HCT116 (cell line): Measurements from ENCODE around the gene DTNBP1. TPM values are rescaled to one million over a fixed set of nuclear protein-coding genes. Genes with fewer than 3 reads are reported as not detected.

Experiments
- ATAC-seq: fragments of 200-7000 bp; cut with Tn5 transposase; 2 replicates; pipeline ENCODE4 v1.9.1; 2020; ENCODE audit warnings: mild to moderate bottlenecking, moderate library complexity
- BruUV-seq: library from RNA; stranded (reverse); fragments of 400-500 nt; replicated peaks from 2 replicates; lab custom pipeline; 2021; lab: Mats Ljungman, UMichigan
- CTCF ChIA-PET: fragments of 300-600 bp; sonication (Branson Sonifier 250); formaldehyde crosslinking; loops from one replicate; lab custom pipeline; 2021; ENCODE audit warnings: antibody characterized with exemption; lab: Charles Lee
- POLR2A ChIA-PET: fragments of 300-600, 350-600 bp; sonication (Branson Sonifier 250); formaldehyde crosslinking; loops from one replicate; lab custom pipeline; 2021; ENCODE audit warnings: antibody characterized with exemption; lab: Charles Lee
- RAD21 ChIA-PET, 2 experiments: fragments of 300-600 bp; sonication (Branson Sonifier 250); formaldehyde crosslinking; loops; one replicate each; lab custom pipeline; 2023; ENCODE audit warnings: low total read pairs in 2 of 2; ENCODE audit not compliant: uncharacterized antibody in 2 of 2, unreplicated experiment in 2 of 2, low non-redundant PET in 1 of 2; lab: Charles Lee
- DNase-seq: peaks from one replicate; pipeline ENCODE4 v3.0.0-alpha.2; 2010; ENCODE audit warnings: low read depth, low spot score
- H2AFZ ChIP-seq: fragments of 200-600 bp; shearing (Covaris generic), sonication (generic); 2 replicates; pipeline ENCODE4 v1.6.1; 2017; ENCODE audit warnings: low read depth, mixed run types, mixed read lengths, antibody characterized with exemption, low read length; ENCODE audit not compliant: poor library complexity, severe bottlenecking
- H3K27ac ChIP-seq: 2 replicates; pipeline ENCODE4 v1.5.1; 2012; ENCODE audit warnings: low read depth, low read length
- H3K27me3 ChIP-seq: fragments of 200-600 bp; sonication (generic); 2 replicates; pipeline ENCODE4 v1.6.1; 2016; ENCODE audit warnings: mixed run types, low read length, mixed read lengths; ENCODE audit not compliant: insufficient read depth
- H3K36me3 ChIP-seq, 2 experiments: fragments of 200-500 bp in 1 of 2; fragments of 200-600 bp in 1 of 2; sonication (Bioruptor generic) in 1 of 2; sonication (generic) in 1 of 2; 2 replicates each; pipeline versions ENCODE4 v1.5.1 to v1.6.1; 2014 to 2016; ENCODE audit warnings: low read length in 2 of 2, inconsistent platforms in 1 of 2, mixed read lengths in 1 of 2, mixed run types in 1 of 2; ENCODE audit not compliant: insufficient read depth in 2 of 2, control insufficient read depth in 1 of 2
- H3K4me1 ChIP-seq, 2 experiments: fragments of 200-600 bp in 1 of 2; sonication (generic) in 1 of 2; 2 replicates each; pipeline versions ENCODE4 v1.5.1 to v1.6.1; 2012 to 2017; ENCODE audit warnings: low read length in 2 of 2, inconsistent platforms in 1 of 2, mild to moderate bottlenecking in 1 of 2, mixed read lengths in 1 of 2, mixed run types in 1 of 2, moderate library complexity in 1 of 2; ENCODE audit not compliant: insufficient read depth in 2 of 2, control insufficient read depth in 1 of 2
- H3K4me2 ChIP-seq: fragments of 200-600 bp; sonication (generic); 2 replicates; pipeline ENCODE4 v1.6.1; 2017; ENCODE audit warnings: mixed run types, low read length, mixed read lengths
- H3K4me3 ChIP-seq, 2 experiments: fragments of 200-600 bp in 1 of 2; sonication (generic) in 1 of 2; replicated peaks in 1 of 2; 2 replicates each; pipeline ENCODE4 v1.5.1; 2011 to 2016; ENCODE audit warnings: low read length in 2 of 2, control low read depth in 1 of 2, low read depth in 1 of 2, mild to moderate bottlenecking in 1 of 2, mixed read lengths in 1 of 2, mixed run types in 1 of 2
- H3K79me2 ChIP-seq: fragments of 200-600 bp; sonication (generic); 2 replicates; pipeline ENCODE4 v1.6.1; 2017; ENCODE audit warnings: mild to moderate bottlenecking, mixed run types, low read length, moderate library complexity, mixed read lengths; ENCODE audit not compliant: insufficient read depth
- H3K9ac ChIP-seq: fragments of 200-600 bp; sonication (generic); 2 replicates; pipeline ENCODE4 v1.6.1; 2016; ENCODE audit warnings: low read length, mixed read lengths
- H3K9me2 ChIP-seq: fragments of 200-600 bp; sonication (generic), shearing (Covaris generic); 2 replicates; pipeline ENCODE4 v1.6.1; 2017; ENCODE audit warnings: mixed run types, mild to moderate bottlenecking, moderate library complexity; ENCODE audit not compliant: insufficient read depth
- H3K9me3 ChIP-seq, 2 experiments: fragments of 200-500 bp in 1 of 2; fragments of 200-600 bp in 1 of 2; sonication (Bioruptor generic) in 1 of 2; sonication (generic) in 1 of 2; 2 replicates each; pipeline ENCODE4 v1.6.1; 2014 to 2017; ENCODE audit warnings: low read length in 2 of 2, mixed read lengths in 2 of 2, inconsistent platforms in 1 of 2, low read depth in 1 of 2, mild to moderate bottlenecking in 1 of 2, mixed run types in 1 of 2, moderate library complexity in 1 of 2; ENCODE audit not compliant: control insufficient read depth in 1 of 2, insufficient read depth in 1 of 2
- H4K20me1 ChIP-seq: fragments of 200-600 bp; sonication (generic), shearing (Covaris generic); 2 replicates; pipeline ENCODE4 v1.6.1; 2017; ENCODE audit warnings: mixed run types, mild to moderate bottlenecking, moderate library complexity; ENCODE audit not compliant: insufficient read depth
- CBX3 ChIP-seq: IDR thresholded peaks from 2 replicates; pipeline ENCODE4 v1.6.1; 2012; ENCODE audit warnings: low read depth
- CTCF ChIP-seq, 3 experiments: fragments of 200-600 bp in 1 of 3; sonication (generic) in 1 of 3; IDR thresholded peaks in 2 of 3; conservative IDR thresholded peaks in 1 of 3; 2 replicates each; pipeline ENCODE4 v1.5.1; 2012 to 2017; ENCODE audit warnings: low read depth in 2 of 3, low read length in 2 of 3, antibody characterized with exemption in 1 of 3, borderline replicate concordance in 1 of 3, control low read depth in 1 of 3, mild to moderate bottlenecking in 1 of 3, mixed read lengths in 1 of 3, mixed run types in 1 of 3, moderate library complexity in 1 of 3; ENCODE audit not compliant: insufficient read depth in 1 of 3
- RAD21 ChIP-seq: IDR thresholded peaks from 2 replicates; pipeline ENCODE4 v1.6.1; 2012; ENCODE audit warnings: low read depth, mild to moderate bottlenecking
- ZBTB33 ChIP-seq: IDR thresholded peaks from 2 replicates; pipeline ENCODE4 v1.6.1; 2011; ENCODE audit warnings: mild to moderate bottlenecking, low read length, moderate library complexity; ENCODE audit not compliant: insufficient replicate concordance; ENCODE audit errors: extremely low read depth
- intact Hi-C: fragments of 100-400 bp; cut with micrococcal nuclease; formaldehyde crosslinking; loops from 2 replicates; pipeline ENCODE4 v1.10.0; 2022
- total RNA-seq: library from RNA; stranded (reverse); gene quantifications from one replicate; pipeline ENCODE4 v1.2.1, GENCODE V29; 2021; ENCODE audit not compliant: unreplicated experiment

Gene DTNBP1
- total RNA-seq, 1 experiment from 2014 or later, result 16.7 TPM

GRCh38 chr6:15644904-15645303, 17.9 kb downstream of the DTNBP1 start:
- ATAC-seq, result no peak
- CTCF ChIA-PET, result no interaction called here
- H3K4me2 ChIP-seq, result no peak overlapping the region
- no peaks in the 10 kb centered on the region for H3K27me3 ChIP-seq
- H3K9me2 ChIP-seq, result no peaks in the 10 kb centered on the region
- TF ChIP-seq RAD21 (no peak), ZBTB33 (no peak)
- TF ChIP-seq, all 23 proteins: peak for 0
- ChIA-PET RAD21 (no interaction called here), POLR2A (no interaction called here)
- no peak for DNase-seq
- Histone ChIP-seq H3K27ac (no peak overlapping the region), H3K79me2 (peaks cover 11% of the 10 kb centered on the region), H2AFZ (no peak overlapping the region), H3K4me3 (no peak overlapping the region), H4K20me1 (no peaks in the 10 kb centered on the region), H3K9ac (no peak overlapping the region), H3K4me1 (no peaks in the 10 kb centered on the region), H3K36me3 (no peaks in the 10 kb centered on the region; a peak in 1 of 4 replicates), H3K9me3 (peaks cover 5 to 11% of the 10 kb centered on the region in 2 experiments; a peak in 2 of 4 replicates)
- BruUV-seq, result no TSS peak
- intact Hi-C loops, result no loop called here

GRCh38 chr6:15643542-15643941, 19.3 kb downstream of the DTNBP1 start:
- Histone ChIP-seq H3K36me3 (no peaks in the 10 kb centered on the region; a peak in 1 of 4 replicates), H3K4me1 (no peaks in the 10 kb centered on the region), H3K79me2 (peaks cover 11% of the 10 kb centered on the region), H3K4me3 (no peak overlapping the region), H3K9me2 (no peaks in the 10 kb centered on the region), H3K27ac (no peak overlapping the region), H3K27me3 (no peaks in the 10 kb centered on the region), H4K20me1 (no peaks in the 10 kb centered on the region), H3K4me2 (no peak overlapping the region), H3K9ac (no peak overlapping the region)
- CTCF ChIA-PET, result interaction anchor here (1.3 kb wide), 1 partner anchor 9 kb away, joined by 4 read pairs; no protein-coding TSS in a partner anchor
- RAD21 ChIA-PET, result no interaction called here
- POLR2A ChIA-PET, result interaction anchor here (0.6 to 2.0 kb wide), 2 partner anchors 9 to 485 kb away, joined by 3 to 5 read pairs; partner anchors contain the start of gene MYLIP
- TF ChIP-seq CTCF (IDR thresholded peaks at IDR 0.05 in 2 of 3, conservative IDR thresholded peaks at IDR 0.05 in 1 of 3; ENCODE audit: borderline replicate concordance in 1 of 3, insufficient read depth in 1 of 3, low read depth in 2 of 3, low read length in 2 of 3) (no peak), CBX3 (0 out of 2 replicates have a peak, but pooled peaks have one; percentile 49)
- TF ChIP-seq, all 23 proteins: peak for 1
- Histone ChIP-seq H2AFZ (no peak overlapping the region), H3K9me3 (peaks cover 5 to 11% of the 10 kb centered on the region in 2 experiments; a peak in 2 of 4 replicates)
- intact Hi-C loops, result no loop called here
- no peak for ATAC-seq
- no peak for DNase-seq
- no TSS peak for BruUV-seq
